Calu3 (cell line): ENCODE results near the gene STK38L. TPM values are rescaled to one million over a fixed set of nuclear protein-coding genes. Genes with fewer than 3 reads are reported as not detected.

Experiments used
- BruUV-seq: library from RNA; stranded (reverse); fragments of 400-500 nt; replicated peaks from 2 replicates; lab custom pipeline; 2021; lab: Mats Ljungman, UMichigan
- CTCF ChIA-PET: fragments of 300-600 bp; sonication (Branson Sonifier 250); formaldehyde crosslinking; loops from one replicate; lab custom pipeline; 2022; ENCODE audit warnings: antibody characterized with exemption; lab: Charles Lee
- DNase-seq: peaks from one replicate; pipeline ENCODE4 v3.0.0; 2022
- H3K27ac Mint-ChIP-seq: one replicate; pipeline ENCODE4 v1.8.0; 2022; ENCODE audit warnings: mixed read lengths; ENCODE audit not compliant: unreplicated experiment
- H3K27me3 Mint-ChIP-seq: one replicate; pipeline ENCODE4 v1.8.0; 2022; ENCODE audit warnings: mixed read lengths; ENCODE audit not compliant: unreplicated experiment
- H3K36me3 Mint-ChIP-seq: one replicate; pipeline ENCODE4 v1.8.0; 2022; ENCODE audit warnings: mild to moderate bottlenecking, moderate library complexity, mixed read lengths; ENCODE audit not compliant: insufficient read depth, unreplicated experiment
- H3K4me1 Mint-ChIP-seq: one replicate; pipeline ENCODE4 v1.8.0; 2022; ENCODE audit warnings: mild to moderate bottlenecking, low read depth, mixed read lengths; ENCODE audit not compliant: unreplicated experiment
- H3K4me3 Mint-ChIP-seq: one replicate; pipeline ENCODE4 v1.8.0; 2022; ENCODE audit warnings: mild to moderate bottlenecking, low read depth, moderate library complexity, mixed read lengths; ENCODE audit not compliant: unreplicated experiment
- H3K9me3 Mint-ChIP-seq: one replicate; pipeline ENCODE4 v1.8.0; 2022; ENCODE audit warnings: low read depth, mixed read lengths; ENCODE audit not compliant: unreplicated experiment
- CTCF ChIP-seq: fragments of 200-600 bp; IDR thresholded peaks from one replicate; pipeline ENCODE4 v1.8.0; 2022; ENCODE audit warnings: antibody characterized with exemption; ENCODE audit not compliant: unreplicated experiment
- intact Hi-C: fragments of 100-400 bp; cut with micrococcal nuclease; formaldehyde crosslinking; loops from one replicate; pipeline ENCODE4 v1.10.0; 2022; ENCODE audit not compliant: unreplicated experiment
- total RNA-seq: library from RNA; stranded (reverse); gene quantifications from 2 replicates; pipeline ENCODE4 v1.2.3, GENCODE V29; 2022

The STK38L gene
- total RNA-seq, 1 experiment from 2014 or later: 24.6 TPM

GRCh38 chr12:27304856-27305255 lies 60.8 kb downstream of the STK38L start:
- H3K36me3 Mint-ChIP-seq: no peaks in the 10 kb centered on the region
- intact Hi-C loops: loop anchor here (5.0 to 10.0 kb wide), 2 partner anchors 160 to 453 kb away; no protein-coding TSS in a partner anchor
- H3K4me3 Mint-ChIP-seq: no peak overlapping the region
- no TSS peak for BruUV-seq
- H3K27ac Mint-ChIP-seq: no peak overlapping the region
- no peaks in the 10 kb centered on the region for H3K27me3 Mint-ChIP-seq
- H3K4me1 Mint-ChIP-seq: peaks cover 9% of the 10 kb centered on the region
- H3K9me3 Mint-ChIP-seq: no peaks in the 10 kb centered on the region
- TF ChIP-seq CTCF: no peak
- CTCF ChIA-PET: interaction anchor here (1.6 to 2.9 kb wide), 3 partner anchors 7 to 290 kb away, joined by 4 to 29 read pairs (median 9); partner anchors contain the start of genes STK38L and TM7SF3
- no peak for DNase-seq

- no peaks in the 10 kb centered on the region for H3K9me3 Mint-ChIP-seq
- H3K4me1 Mint-ChIP-seq: peaks cover 9% of the 10 kb centered on the region
- peak; percentile 35 for TF ChIP-seq CTCF
- no peaks in the 10 kb centered on the region for H3K27me3 Mint-ChIP-seq
- H3K27ac Mint-ChIP-seq: no peak overlapping the region
- DNase-seq: no peak
- CTCF ChIA-PET: interaction anchor here (0.7 to 2.9 kb wide), 13 partner anchors 8 to 454 kb away, joined by 3 to 29 read pairs (median 4); partner anchors contain the start of genes FGFR1OP2, MED21, STK38L and TM7SF3
- H3K36me3 Mint-ChIP-seq: no peaks in the 10 kb centered on the region
- no peak overlapping the region for H3K4me3 Mint-ChIP-seq
- intact Hi-C loops: loop anchor here (2.0 to 10.0 kb wide), 3 partner anchors 61 to 454 kb away; partner anchors contain the start of gene STK38L
- BruUV-seq: no TSS peak
Observed at GRCh38 chr12:27305673-27306456, 61.8 kb downstream of the STK38L start.

- Mint-ChIP-seq H3K27ac (no peak overlapping the region), H3K4me1 (no peaks in the 10 kb centered on the region), H3K36me3 (no peaks in the 10 kb centered on the region), H3K4me3 (no peak overlapping the region), H3K27me3 (no peaks in the 10 kb centered on the region), H3K9me3 (no peaks in the 10 kb centered on the region)
- TF ChIP-seq CTCF: no peak
- BruUV-seq: no TSS peak
- CTCF ChIA-PET: interaction anchor here (0.5 kb wide), 1 partner anchor 153 kb away, joined by 4 read pairs; no protein-coding TSS in a partner anchor
- DNase-seq: no peak
- intact Hi-C loops: loop anchor here (5.0 to 10.0 kb wide), 2 partner anchors 165 to 457 kb away; no protein-coding TSS in a partner anchor
Observed at GRCh38 chr12:27309293-27309994, 65.4 kb downstream of the STK38L start.

- no peaks in the 10 kb centered on the region for H3K9me3 Mint-ChIP-seq
- BruUV-seq: no TSS peak
- H3K4me1 Mint-ChIP-seq: no peaks in the 10 kb centered on the region
- TF ChIP-seq CTCF: no peak
- intact Hi-C loops: loop anchor here (5.0 to 10.0 kb wide), 2 partner anchors 165 to 458 kb away; no protein-coding TSS in a partner anchor
- H3K27me3 Mint-ChIP-seq: no peaks in the 10 kb centered on the region
- no peak overlapping the region for H3K27ac Mint-ChIP-seq
- no peak overlapping the region for H3K4me3 Mint-ChIP-seq
- CTCF ChIA-PET: no interaction called here
- DNase-seq: no peak
- H3K36me3 Mint-ChIP-seq: no peaks in the 10 kb centered on the region
Observed at GRCh38 chr12:27309995-27310315, 65.9 kb downstream of the STK38L start.
